Cerebellar nuclear complex (tissue), 1 donor: ENCODE results near the gene FCER1A.

Source experiments
- DNase-seq, 2 experiments: peaks; one replicate each; lab custom pipeline; 2025; lab: John Stamatoyannopoulos, UW

Gene FCER1A

GRCh38 chr1:159352436-159352835 is 50.3 kb downstream of the FCER1A start:
- DNase-seq: no peak
